Caco-2 (cell line): ENCODE measurements around the gene SYNGR3. TPM values are rescaled to one million over a fixed set of nuclear protein-coding genes. Genes with fewer than 3 reads are reported as not detected.

Source experiments
- BruUV-seq: library from RNA; stranded (reverse); fragments of 400-500 nt; replicated peaks from 2 replicates; lab custom pipeline; 2021; lab: Mats Ljungman, UMichigan
- CTCF ChIA-PET: fragments of 300-600 bp; sonication (Branson Sonifier 250); formaldehyde crosslinking; loops from one replicate; lab custom pipeline; 2022; ENCODE audit warnings: antibody characterized with exemption; lab: Charles Lee
- POLR2A ChIA-PET: fragments of 300-600 bp; sonication (Branson Sonifier 250); formaldehyde crosslinking; loops from one replicate; lab custom pipeline; 2022; ENCODE audit warnings: antibody characterized with exemption; lab: Charles Lee
- DNase-seq, 2 experiments: peaks; one replicate each; pipeline versions ENCODE4 v3.0.0 to v3.0.0-alpha.2; 2020 to 2022
- H3K27me3 ChIP-seq: replicated peaks from 2 replicates; pipeline ENCODE4 v1.6.0; 2011; ENCODE audit warnings: low read length; ENCODE audit not compliant: control insufficient read depth, insufficient read depth
- H3K36me3 ChIP-seq: 2 replicates; pipeline ENCODE4 v1.5.1; 2011; ENCODE audit warnings: low read length; ENCODE audit not compliant: control insufficient read depth, insufficient read depth
- H3K4me1 ChIP-seq: fragments of 250-450 bp; sonication (Bioruptor Pico); 2 replicates; pipeline ENCODE4 v1.5.1; 2020; ENCODE audit warnings: mild to moderate bottlenecking
- H3K4me3 ChIP-seq: 2 replicates; pipeline ENCODE4 v1.5.1; 2011; ENCODE audit warnings: low read depth, mild to moderate bottlenecking, control low read depth, low read length
- H3K9me3 ChIP-seq: fragments of 250-450 bp; sonication (Bioruptor Pico); 2 replicates; pipeline ENCODE4 v1.5.1; 2020; ENCODE audit warnings: mild to moderate bottlenecking, moderate library complexity
- H3K27ac Mint-ChIP-seq: one replicate; pipeline ENCODE4 v1.8.0; 2022; ENCODE audit warnings: mixed read lengths; ENCODE audit not compliant: unreplicated experiment
- H3K27me3 Mint-ChIP-seq: one replicate; pipeline ENCODE4 v1.8.0; 2022; ENCODE audit warnings: mixed read lengths; ENCODE audit not compliant: insufficient read depth, unreplicated experiment
- H3K36me3 Mint-ChIP-seq: one replicate; pipeline ENCODE4 v1.8.0; 2022; ENCODE audit warnings: mild to moderate bottlenecking, mixed read lengths; ENCODE audit not compliant: insufficient read depth, unreplicated experiment
- H3K4me1 Mint-ChIP-seq: one replicate; pipeline ENCODE4 v1.8.0; 2022; ENCODE audit warnings: low read depth, mixed read lengths; ENCODE audit not compliant: unreplicated experiment
- H3K4me3 Mint-ChIP-seq: one replicate; pipeline ENCODE4 v1.8.0; 2022; ENCODE audit warnings: mild to moderate bottlenecking, moderate library complexity, mixed read lengths; ENCODE audit not compliant: unreplicated experiment
- H3K9me3 Mint-ChIP-seq: one replicate; pipeline ENCODE4 v1.8.0; 2022; ENCODE audit warnings: mixed read lengths; ENCODE audit not compliant: unreplicated experiment
- CTCF ChIP-seq, 2 experiments: fragments of 200-600 bp in 1 of 2; IDR thresholded peaks; 1 replicate in 1 of 2; 2 replicates in 1 of 2; pipeline versions ENCODE4 v1.5.1 to v1.8.0; 2011 to 2022; ENCODE audit warnings: antibody characterized with exemption in 1 of 2, control low read depth in 1 of 2, inconsistent platforms in 1 of 2, low read depth in 1 of 2, low read length in 1 of 2, mild to moderate bottlenecking in 1 of 2, moderate library complexity in 1 of 2; ENCODE audit not compliant: insufficient read depth in 1 of 2, severe bottlenecking in 1 of 2, unreplicated experiment in 1 of 2
- intact Hi-C: fragments of 100-400 bp; cut with micrococcal nuclease; formaldehyde crosslinking; loops from one replicate; pipeline ENCODE4 v1.10.0; 2022; ENCODE audit not compliant: unreplicated experiment
- total RNA-seq: library from RNA; stranded (reverse); gene quantifications from 2 replicates; pipeline ENCODE4 v1.2.3, GENCODE V29; 2022

The SYNGR3 gene
- total RNA-seq, 1 experiment from 2014 or later, result 2.9 TPM

- H3K9me3 Mint-ChIP-seq, result no peaks in the 10 kb centered on the region
- H3K36me3 ChIP-seq, result peaks cover 2% of the 10 kb centered on the region; the same call in 1 of the 2 replicates
- no peak overlapping the region for H3K27ac Mint-ChIP-seq
- no peak overlapping the region for H3K4me3 ChIP-seq
- no peaks in the 10 kb centered on the region for H3K9me3 ChIP-seq
- H3K4me3 Mint-ChIP-seq, result no peak overlapping the region
- H3K27me3 ChIP-seq, result no peaks in the 10 kb centered on the region
- POLR2A ChIA-PET, result no interaction called here
- no peaks in the 10 kb centered on the region for H3K27me3 Mint-ChIP-seq
- no peaks in the 10 kb centered on the region for H3K4me1 ChIP-seq
- CTCF ChIA-PET, result no interaction called here
- no peak for DNase-seq
- H3K36me3 Mint-ChIP-seq, result peaks cover 58% of the 10 kb centered on the region
- TF ChIP-seq CTCF (IDR thresholded peaks at IDR 0.05; ENCODE audit: insufficient read depth in 1 of 2, low read depth in 1 of 2, low read length in 1 of 2, severe bottlenecking in 1 of 2, unreplicated experiment in 1 of 2), result no peak
- intact Hi-C loops, result no loop called here
- no TSS peak for BruUV-seq
- H3K4me1 Mint-ChIP-seq, result no peaks in the 10 kb centered on the region
Observed at GRCh38 chr16:1999866-2000514, 10.2 kb downstream of the SYNGR3 start.

GRCh38 chr16:2001035-2001434 lies 11.3 kb downstream of the SYNGR3 start:
- BruUV-seq, result no TSS peak
- Mint-ChIP-seq H3K27me3 (no peaks in the 10 kb centered on the region), H3K27ac (no peak overlapping the region), H3K9me3 (no peaks in the 10 kb centered on the region), H3K36me3 (peaks cover 56% of the 10 kb centered on the region), H3K4me1 (peaks cover 3% of the 10 kb centered on the region), H3K4me3 (no peak overlapping the region)
- POLR2A ChIA-PET, result no interaction called here
- intact Hi-C loops, result no loop called here
- Histone ChIP-seq H3K27me3 (no peaks in the 10 kb centered on the region), H3K36me3 (peaks cover 2% of the 10 kb centered on the region; the same call in 1 of the 2 replicates), H3K9me3 (no peaks in the 10 kb centered on the region), H3K4me3 (no peak overlapping the region), H3K4me1 (no peaks in the 10 kb centered on the region)
- CTCF ChIA-PET, result no interaction called here
- TF ChIP-seq CTCF (IDR thresholded peaks at IDR 0.05; ENCODE audit: insufficient read depth in 1 of 2, low read depth in 1 of 2, low read length in 1 of 2, severe bottlenecking in 1 of 2, unreplicated experiment in 1 of 2), result no peak
- DNase-seq, result no peak

- no peaks in the 10 kb centered on the region for H3K9me3 ChIP-seq
- no TSS peak for BruUV-seq
- no peaks in the 10 kb centered on the region for H3K27me3 Mint-ChIP-seq
- H3K36me3 Mint-ChIP-seq, result peaks cover 59% of the 10 kb centered on the region
- POLR2A ChIA-PET, result interaction anchor here (0.5 kb wide), 1 partner anchor 234 kb away, joined by 9 read pairs; no protein-coding TSS in a partner anchor
- no peak for DNase-seq
- H3K4me1 ChIP-seq, result no peaks in the 10 kb centered on the region
- H3K9me3 Mint-ChIP-seq, result no peaks in the 10 kb centered on the region
- TF ChIP-seq CTCF (IDR thresholded peaks at IDR 0.05; ENCODE audit: insufficient read depth in 1 of 2, low read depth in 1 of 2, low read length in 1 of 2, severe bottlenecking in 1 of 2, unreplicated experiment in 1 of 2), result no peak
- CTCF ChIA-PET, result no interaction called here
- H3K36me3 ChIP-seq, result peaks cover 2% of the 10 kb centered on the region
- peaks cover 5% of the 10 kb centered on the region for H3K4me1 Mint-ChIP-seq
- H3K4me3 ChIP-seq, result no peak overlapping the region
- intact Hi-C loops, result no loop called here
- no peaks in the 10 kb centered on the region for H3K27me3 ChIP-seq
- no peak overlapping the region for H3K4me3 Mint-ChIP-seq
- H3K27ac Mint-ChIP-seq, result no peak overlapping the region
Observed at GRCh38 chr16:2001456-2002355, 11.9 kb downstream of the SYNGR3 start.
